ENCODE data around the gene SERPINB5.
A peak's percentile ranks its signal among the peaks of the same experiment; 100 is the strongest.
"Not testable (repeated sequence)": the region's sequence is repeated elsewhere in the genome, so short reads cannot be mapped to it uniquely, and the experiment has no call there.

SERPINB5 gene

GRCh38 chr18:63476668-63477067 lies at the start of gene SERPINB5:
Gene SERPINB5 (plus strand): TSS chr18:63476958. CDS start chr18:63484429, 7,471 bp downstream.
- peak within 1 kb of the TSS; percentile 98 for H3K27ac ChIP-seq
- DNase-seq (ENCODE audit: low read depth, low spot score) = peak; percentile 100

- peak; percentile 100 for DNase-seq (ENCODE audit: low read depth, low spot score)
- peak overlapping the region; percentile 96 for H3K27ac ChIP-seq
Observed at GRCh38 chr18:63427558-63427957, 49.2 kb upstream of the SERPINB5 start.

DNA sequence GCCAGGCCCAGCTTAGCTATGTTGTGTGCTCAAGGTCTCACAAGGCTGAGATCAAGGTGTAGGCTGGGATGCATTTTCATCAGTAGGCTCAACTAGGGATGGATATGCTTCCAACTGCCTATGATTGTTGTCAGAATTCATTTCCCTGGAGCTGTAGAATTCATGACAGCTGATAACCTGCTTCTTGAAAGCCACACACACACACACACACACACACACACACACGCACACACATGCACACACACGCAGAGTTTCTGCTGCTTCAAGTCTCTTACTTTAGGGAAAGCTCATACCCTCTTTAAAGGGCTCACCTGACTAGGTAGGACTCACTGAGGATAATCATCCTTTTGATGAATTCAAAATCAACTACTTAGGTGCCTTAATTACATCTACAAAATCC lies 46.2 kb upstream of the SERPINB5 start:
- DNase-seq (ENCODE audit: low read depth, low spot score) = no peak
- H3K27ac ChIP-seq = no peak overlapping the region

DNA sequence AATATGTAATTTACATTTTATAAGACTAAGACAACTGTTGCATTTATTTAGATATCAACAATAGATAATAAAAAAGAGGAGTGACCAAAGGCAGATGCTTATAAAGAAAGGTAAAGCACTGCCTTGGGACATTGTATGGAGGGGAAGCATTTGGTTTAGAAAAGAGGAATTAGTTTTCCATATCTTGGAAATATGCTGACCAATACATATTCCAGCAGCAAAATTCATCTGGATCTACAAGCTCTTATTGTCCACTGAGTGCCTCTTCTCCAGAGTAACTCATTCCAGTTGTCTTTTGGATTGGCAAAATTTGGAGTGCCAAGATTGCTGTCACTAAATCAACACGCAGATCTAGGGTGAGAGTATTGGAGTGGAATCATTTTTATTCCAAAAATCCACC lies 45.6 kb upstream of the SERPINB5 start:
- H3K27ac ChIP-seq = no peak overlapping the region
- DNase-seq (ENCODE audit: low read depth, low spot score) = no peak

GRCh38 chr18:63433334-63433866 lies 43.4 kb upstream of the SERPINB5 start:
- DNase-seq (ENCODE audit: low read depth, low spot score) = no peak
- no peak overlapping the region for H3K27ac ChIP-seq

GRCh38 chr18:63438181-63438580 lies 38.6 kb upstream of the SERPINB5 start:
- H3K27ac ChIP-seq = peak overlapping the region; percentile 5
- no peak for DNase-seq (ENCODE audit: low read depth, low spot score)

DNA sequence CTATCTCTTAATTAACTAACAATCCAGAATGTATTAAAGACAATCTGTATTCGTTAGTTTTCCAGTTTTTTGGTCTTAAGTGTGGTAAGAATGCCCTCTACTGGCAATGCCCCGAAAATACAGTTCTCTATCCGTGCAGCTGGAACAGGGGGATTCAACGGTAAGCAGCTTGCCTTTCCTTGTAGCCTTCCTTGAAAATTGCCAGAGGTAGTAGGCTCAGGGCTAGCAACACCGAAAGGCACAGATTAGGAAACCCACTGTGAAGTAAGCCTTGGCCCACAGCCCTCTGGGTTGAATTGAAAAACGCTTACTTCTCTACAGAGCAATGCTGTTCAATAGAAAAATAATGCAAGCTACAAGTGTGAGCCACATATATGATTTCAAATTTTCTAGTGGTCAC lies 37.4 kb upstream of the SERPINB5 start:
- no peak for DNase-seq (ENCODE audit: low read depth, low spot score)
- H3K27ac ChIP-seq = peak overlapping the region; percentile 5

- H3K27ac ChIP-seq = peak overlapping the region; percentile 42
- DNase-seq (ENCODE audit: low read depth, low spot score) = no peak
Observed at GRCh38 chr18:63440219-63440618, 36.5 kb upstream of the SERPINB5 start.

DNA sequence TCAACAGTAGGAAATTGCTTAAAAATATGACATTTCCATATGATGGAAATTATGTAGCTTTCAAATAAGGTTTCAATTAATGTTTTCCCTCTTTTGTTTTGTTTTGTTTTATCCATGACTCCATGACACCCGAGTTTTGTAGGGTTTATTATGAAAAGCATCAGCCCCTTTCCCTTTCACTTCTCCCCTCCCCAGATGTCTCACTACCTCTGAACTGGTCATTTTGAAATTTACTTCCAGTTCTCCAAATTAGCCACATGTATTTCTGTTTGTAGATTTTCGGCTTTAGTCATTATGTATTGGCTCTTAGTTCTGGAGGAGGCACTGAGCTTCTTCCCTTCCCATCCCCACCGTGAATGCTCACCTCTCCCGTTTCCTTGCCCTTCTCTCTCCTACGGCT lies 35.9 kb upstream of the SERPINB5 start:
- H3K27ac ChIP-seq = peak overlapping the region; percentile 42

DNA sequence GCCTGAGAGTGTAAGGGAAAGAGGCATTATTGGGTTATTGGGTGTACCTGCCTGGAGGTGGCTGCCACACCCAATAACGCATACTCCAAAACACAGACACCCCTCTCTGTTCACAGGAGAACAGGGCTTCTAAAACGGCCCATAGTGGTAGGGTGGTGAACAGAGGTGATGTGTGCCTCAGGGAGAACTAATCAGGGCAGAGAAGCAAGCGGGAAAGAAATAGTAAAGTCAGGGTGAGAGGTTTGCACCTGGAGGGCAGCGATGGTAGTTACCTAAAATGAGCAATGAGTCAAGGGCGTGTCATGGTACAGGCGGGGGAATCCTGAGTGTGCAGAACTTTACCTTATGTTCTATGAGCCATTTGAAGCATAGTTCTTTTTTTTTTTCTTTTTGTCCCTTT lies 32.9 kb upstream of the SERPINB5 start:
- peak; percentile 65 for DNase-seq (ENCODE audit: low read depth, low spot score)
- H3K27ac ChIP-seq = peak overlapping the region; percentile 98

More for the DNA sequence above, 35.9 kb upstream of the SERPINB5 start:
- no peak for DNase-seq (ENCODE audit: low read depth, low spot score)

DNA sequence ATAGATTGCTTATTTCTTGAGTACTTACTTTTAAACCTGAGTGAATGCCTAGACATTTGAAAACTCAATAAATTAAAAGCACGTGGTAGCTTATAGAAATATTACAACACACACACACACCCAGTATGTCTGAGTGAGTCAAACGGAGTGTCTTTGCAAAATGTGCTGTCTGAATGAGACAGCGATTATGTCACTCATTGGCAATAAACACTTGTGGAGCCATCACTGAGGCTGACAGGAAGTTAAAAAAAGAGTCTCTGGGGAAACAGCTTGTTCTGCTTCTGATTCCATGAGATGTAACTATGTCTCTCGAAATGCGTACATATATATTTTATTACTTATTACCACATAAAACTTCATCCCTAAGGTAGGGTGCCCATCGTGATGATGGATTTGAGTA lies 32.2 kb upstream of the SERPINB5 start:
- peak; percentile 98 for DNase-seq (ENCODE audit: low read depth, low spot score)
- peak overlapping the region; percentile 98 for H3K27ac ChIP-seq

GRCh38 chr18:63445037-63445436 lies 31.7 kb upstream of the SERPINB5 start:
- H3K27ac ChIP-seq = peak overlapping the region; percentile 98
- peak; percentile 76 for DNase-seq (ENCODE audit: low read depth, low spot score)

- H3K27ac ChIP-seq = peak overlapping the region; percentile 98
- no peak for DNase-seq (ENCODE audit: low read depth, low spot score)
Observed at GRCh38 chr18:63446266-63446665, 30.5 kb upstream of the SERPINB5 start.

DNA sequence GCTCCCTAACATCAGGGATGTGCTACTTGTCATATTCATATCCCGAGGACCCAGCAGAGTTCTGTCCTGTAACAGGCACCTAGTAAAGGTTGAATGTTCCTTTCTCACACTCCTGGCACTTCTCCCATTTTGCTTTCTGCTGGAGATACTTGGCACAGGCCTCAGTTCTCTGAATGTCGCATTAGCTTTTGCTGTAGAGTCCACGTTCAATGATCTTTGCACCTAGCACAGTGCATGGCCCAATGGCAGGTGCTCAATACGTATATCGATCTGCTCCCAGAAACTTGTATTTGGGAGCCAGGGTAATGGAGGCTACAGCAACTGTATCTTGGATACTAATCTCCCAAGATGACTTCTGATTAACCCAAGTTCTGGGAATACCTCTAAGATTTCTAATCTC lies 29.7 kb upstream of the SERPINB5 start:
- DNase-seq (ENCODE audit: low read depth, low spot score) = no peak
- peak overlapping the region; percentile 98 for H3K27ac ChIP-seq

DNA sequence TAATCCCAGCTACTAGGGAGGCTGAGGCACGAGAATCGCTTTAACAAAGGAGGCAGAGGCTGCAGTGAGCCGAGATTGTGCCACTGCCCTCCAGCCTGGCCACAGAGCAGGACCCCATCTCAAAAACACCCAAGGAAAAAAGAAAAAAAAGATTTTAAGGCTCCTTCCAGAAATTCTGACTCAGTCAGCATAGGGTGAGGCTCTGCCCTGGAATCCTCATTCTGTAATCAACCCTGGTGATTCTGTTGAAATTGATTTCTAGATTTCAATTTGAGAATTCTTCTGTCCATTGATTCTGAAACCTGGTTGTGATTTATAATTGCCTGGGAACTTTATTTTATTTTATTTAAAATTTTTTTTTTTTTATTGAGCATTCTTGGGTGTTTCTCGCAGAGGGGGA lies 27.3 kb upstream of the SERPINB5 start:
- no peak for DNase-seq (ENCODE audit: low read depth, low spot score)
- peak overlapping the region; percentile 44 for H3K27ac ChIP-seq

- peak; percentile 88 for DNase-seq (ENCODE audit: low read depth, low spot score)
- H3K27ac ChIP-seq = peak overlapping the region; percentile 90
Observed at GRCh38 chr18:63451799-63452660, 24.7 kb upstream of the SERPINB5 start.

GRCh38 chr18:63452751-63453150 lies 24.0 kb upstream of the SERPINB5 start:
- H3K27ac ChIP-seq = peak overlapping the region; percentile 90
- DNase-seq (ENCODE audit: low read depth, low spot score) = not testable (repeated sequence)

DNA sequence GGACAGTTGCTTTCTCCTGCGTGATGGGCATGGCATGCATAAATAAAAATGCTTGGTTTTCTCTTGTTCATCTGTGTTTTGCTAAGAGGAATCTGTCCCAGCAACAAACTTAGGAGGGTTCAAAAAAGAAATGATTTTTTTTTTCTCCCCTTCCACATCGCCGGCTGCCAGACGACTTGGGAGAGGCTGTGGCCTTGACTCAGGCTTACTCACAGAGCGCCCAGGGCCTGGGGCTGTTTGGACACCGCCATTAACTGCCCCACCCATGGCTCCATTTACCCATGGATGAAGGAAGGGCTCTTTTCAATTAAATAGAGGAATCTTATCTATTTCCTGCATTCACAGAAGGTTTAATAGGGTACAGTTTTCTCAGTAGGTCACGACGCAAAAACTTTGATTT lies 22.3 kb upstream of the SERPINB5 start:
- DNase-seq (ENCODE audit: low read depth, low spot score) = peak; percentile 76
- H3K27ac ChIP-seq = peak overlapping the region; percentile 90

- no peak for DNase-seq (ENCODE audit: low read depth, low spot score)
- H3K27ac ChIP-seq = peak overlapping the region; percentile 36
Observed at GRCh38 chr18:63457977-63458376, 18.8 kb upstream of the SERPINB5 start.

GRCh38 chr18:63460414-63460813 lies 16.3 kb upstream of the SERPINB5 start:
- H3K27ac ChIP-seq = no peak overlapping the region
- DNase-seq (ENCODE audit: low read depth, low spot score) = no peak

GRCh38 chr18:63464434-63464833 lies 12.3 kb upstream of the SERPINB5 start:
- no peak overlapping the region for H3K27ac ChIP-seq
- no peak for DNase-seq (ENCODE audit: low read depth, low spot score)

DNA sequence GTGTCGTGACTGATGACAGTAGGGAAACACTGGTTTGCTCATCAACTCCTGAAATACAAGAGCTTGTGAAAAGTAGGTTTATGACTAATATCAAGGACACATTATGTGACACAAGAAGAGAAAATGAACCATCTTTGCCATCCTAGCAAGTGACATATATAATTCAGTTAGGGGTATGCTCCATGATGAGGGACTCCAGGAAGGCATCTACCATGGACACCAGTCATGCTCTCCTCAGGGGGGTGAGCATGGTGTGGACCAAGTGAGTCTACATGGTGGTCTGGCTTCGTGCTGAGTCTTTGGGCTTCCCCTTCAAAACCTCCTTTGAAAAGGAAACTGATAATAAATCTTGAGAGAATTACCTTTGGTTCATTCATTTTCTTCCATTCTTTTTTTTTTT lies 11.7 kb upstream of the SERPINB5 start:
- no peak overlapping the region for H3K27ac ChIP-seq
- no peak for DNase-seq (ENCODE audit: low read depth, low spot score)
